GM15510 (cell line): ENCODE data around the gene KCNQ2.

Experiments
- POLR2A ChIP-seq: IDR thresholded peaks from 3 replicates; pipeline ENCODE4 v1.6.1; 2011; ENCODE audit warnings: borderline replicate concordance; ENCODE audit not compliant: insufficient read length; ENCODE audit errors: extremely low read depth

The KCNQ2 gene

DNA sequence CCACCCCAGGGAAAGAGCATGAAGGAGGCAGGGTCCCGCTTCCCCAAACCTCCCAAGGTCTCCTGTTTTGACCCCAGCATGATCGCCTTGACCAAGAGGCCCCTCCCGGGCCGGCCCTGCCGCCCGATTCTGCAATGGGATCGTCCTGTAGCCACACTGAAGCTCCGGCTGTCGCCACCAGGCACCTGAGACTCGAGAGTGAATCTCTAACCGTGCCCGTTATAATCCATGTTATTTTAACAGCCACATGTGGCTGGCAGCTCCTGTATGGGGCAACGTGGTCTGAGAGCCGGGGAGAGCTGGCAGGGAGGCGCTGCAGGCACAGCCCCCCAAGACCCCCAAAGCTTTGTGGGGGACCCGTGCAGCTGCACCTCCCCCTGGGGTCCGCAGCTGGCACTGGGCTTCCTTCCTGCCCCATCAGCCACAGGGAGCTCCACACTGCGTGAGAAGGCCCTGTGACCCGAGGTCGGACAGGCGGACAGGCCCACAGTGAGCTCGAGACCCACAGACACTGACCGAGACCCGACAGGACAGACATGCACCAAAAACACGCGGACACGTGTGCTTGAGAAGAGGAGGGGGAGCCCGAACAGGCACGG lies 51.3 kb downstream of the KCNQ2 start:
- no peak for TF ChIP-seq POLR2A

- no peak for TF ChIP-seq POLR2A
Observed at GRCh38 chr20:63420359-63421093, 51.9 kb downstream of the KCNQ2 start.

DNA sequence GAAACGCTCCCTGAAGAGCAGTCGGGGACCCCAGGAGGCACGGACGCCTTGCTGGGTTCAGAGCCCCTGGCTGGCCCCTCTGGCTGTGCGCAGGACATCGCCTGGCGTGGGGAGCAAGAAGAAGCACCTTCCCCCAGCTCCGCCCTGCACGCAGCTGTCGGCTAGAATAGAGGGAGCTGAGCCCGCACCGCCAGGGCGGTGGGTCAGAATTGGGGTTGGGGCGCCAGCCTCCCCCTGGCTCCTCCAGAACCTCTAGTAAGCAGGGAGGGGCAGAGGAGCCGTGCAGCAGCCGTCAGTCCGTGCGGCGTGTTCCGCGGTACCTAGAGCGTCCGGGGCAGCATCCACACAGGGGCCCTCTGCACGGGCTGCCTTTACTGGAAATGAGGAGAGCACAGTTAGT lies 53.2 kb downstream of the KCNQ2 start:
- TF ChIP-seq POLR2A, result no peak

- no peak for TF ChIP-seq POLR2A
Observed at GRCh38 chr20:63418617-63419016, 53.8 kb downstream of the KCNQ2 start.

DNA sequence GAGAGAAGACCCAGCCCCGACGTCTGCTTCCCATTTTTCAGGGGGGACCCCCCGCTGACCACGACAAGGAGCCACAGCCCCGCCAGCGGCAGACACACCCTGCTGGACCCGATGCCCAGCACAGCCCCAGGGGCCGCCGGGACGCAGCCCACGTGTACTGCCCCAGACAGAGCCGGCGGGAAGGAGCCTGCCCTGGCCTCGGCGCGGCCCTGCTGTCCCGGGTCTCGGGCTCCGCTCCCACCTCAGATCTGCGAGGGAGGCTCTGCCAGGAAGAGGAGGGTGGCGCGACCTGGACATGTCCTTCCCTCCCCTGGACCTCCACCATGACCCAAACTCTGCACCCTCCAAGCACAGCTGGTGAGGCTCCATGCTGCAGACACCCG lies 54.7 kb downstream of the KCNQ2 start:
- TF ChIP-seq POLR2A, result no peak

- no peak for TF ChIP-seq POLR2A
Observed at GRCh38 chr20:63417097-63417737, 55.2 kb downstream of the KCNQ2 start.

- TF ChIP-seq POLR2A, result no peak
Observed at GRCh38 chr20:63416631-63417030, 55.8 kb downstream of the KCNQ2 start.

- TF ChIP-seq POLR2A, result no peak
Observed at GRCh38 chr20:63415647-63416391, 56.6 kb downstream of the KCNQ2 start.

DNA sequence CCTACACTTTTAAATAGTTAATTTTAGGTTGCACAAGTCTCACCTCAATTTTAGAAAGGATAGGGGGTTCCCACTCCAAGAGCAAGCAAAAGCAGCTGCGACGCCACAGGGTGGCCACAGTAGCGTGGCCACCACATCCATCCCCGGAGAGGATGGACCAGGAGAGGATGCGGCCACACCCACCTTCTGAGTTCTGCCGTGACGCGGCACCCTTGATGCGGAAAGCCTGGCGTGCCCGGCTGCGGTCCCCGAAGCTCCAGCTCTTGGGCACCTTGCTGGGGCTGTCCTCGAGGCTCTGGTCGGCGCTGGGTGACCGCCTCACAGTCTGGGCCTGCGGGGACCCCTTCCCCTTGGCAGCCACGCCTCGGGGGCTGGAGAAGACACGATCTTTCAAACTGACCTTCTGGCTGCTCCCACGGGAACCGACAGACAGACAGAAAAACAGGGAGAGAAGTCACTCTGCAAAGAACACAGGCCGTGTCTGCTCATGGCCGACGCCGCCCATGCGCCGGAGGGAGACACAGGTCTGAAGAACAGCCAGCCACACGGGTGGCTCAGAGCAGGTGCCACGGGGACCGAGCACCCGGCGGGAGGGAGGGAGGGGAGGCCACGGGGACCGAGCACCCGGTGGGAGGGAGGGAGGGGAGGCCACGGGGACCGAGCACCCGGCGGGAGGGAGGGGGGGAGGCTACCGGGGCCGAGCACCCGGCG lies 57.6 kb downstream of the KCNQ2 start:
- no peak for TF ChIP-seq POLR2A

DNA sequence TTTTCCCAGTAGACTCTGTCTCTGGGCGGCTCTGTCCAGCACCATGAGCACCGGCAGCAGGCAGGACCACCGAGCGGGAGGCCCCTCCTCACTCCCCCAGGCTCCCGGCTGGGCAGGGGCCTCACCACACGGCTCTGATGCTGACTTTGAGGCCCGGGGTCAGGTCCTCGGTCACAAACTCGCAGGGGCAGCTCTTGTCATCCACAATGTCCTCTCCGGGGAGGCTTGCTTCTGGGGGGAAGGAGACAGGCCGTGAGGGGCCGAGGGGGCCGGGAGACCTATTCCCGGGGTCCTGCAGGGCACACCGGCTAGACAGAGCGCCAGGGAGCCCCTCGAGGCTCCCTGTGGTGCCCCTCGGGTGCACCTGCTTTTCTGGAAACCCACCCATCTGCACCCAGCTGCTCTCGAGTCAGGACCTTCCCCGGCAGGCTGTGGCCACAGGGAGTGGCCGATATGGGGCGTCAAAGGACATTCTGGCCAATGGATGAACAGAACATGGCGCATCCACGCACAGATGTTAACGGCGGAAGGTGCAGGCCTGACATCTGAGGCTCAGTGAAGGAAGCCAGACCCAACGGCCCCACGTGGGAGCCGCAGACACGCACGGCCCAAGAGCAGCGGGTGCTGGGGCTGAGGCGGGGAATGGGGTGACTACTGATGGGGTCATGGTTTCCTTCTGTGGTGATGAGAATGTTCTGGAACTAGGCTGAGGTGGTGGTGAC lies 58.3 kb downstream of the KCNQ2 start:
- TF ChIP-seq POLR2A, result no peak

- no peak for TF ChIP-seq POLR2A
Observed at GRCh38 chr20:63413323-63413722, 59.1 kb downstream of the KCNQ2 start.

DNA sequence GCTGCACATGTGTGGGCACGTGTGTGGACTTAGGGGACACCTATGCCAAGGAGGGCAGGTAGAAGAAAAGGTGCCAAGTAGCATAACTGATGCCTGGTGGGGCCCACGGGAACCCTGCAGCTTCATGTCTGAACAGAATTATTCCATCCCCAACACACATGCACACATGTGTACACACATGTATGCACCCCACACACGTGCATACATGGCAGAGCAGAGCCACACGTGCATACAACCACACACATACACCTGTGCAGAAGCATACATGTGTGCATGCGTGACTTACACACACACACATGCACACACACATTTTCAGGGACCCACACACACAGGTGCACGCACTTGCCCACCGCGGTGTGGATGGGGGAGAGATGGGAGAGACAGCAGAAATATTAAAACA lies 59.6 kb downstream of the KCNQ2 start:
- no peak for TF ChIP-seq POLR2A

- no peak for TF ChIP-seq POLR2A
Observed at GRCh38 chr20:63411898-63412631, 60.4 kb downstream of the KCNQ2 start.
